Renal cortex interstitium (tissue), 11 donors: ENCODE measurements around the gene SDK1. TPM values are rescaled to one million over a fixed set of nuclear protein-coding genes. Genes with fewer than 3 reads are reported as not detected.

Source experiments
- DNase-seq, 11 donors: peaks; one replicate each; pipeline ENCODE4 v3.0.0-alpha.2; 2013; ENCODE audit warnings: low read depth in 9 of 11, low spot score in 4 of 11; ENCODE audit errors: extremely low read depth in 1 of 11
- polyA plus RNA-seq, 3 donors: library from polyadenylated mRNA; unstranded; fragments of 120-200 nt; gene quantifications; one replicate each; pipeline ENCODE4 v1.2.1, GENCODE V29; 2013; ENCODE audit not compliant: insufficient read length in 3 of 3

SDK1 gene
- polyA plus RNA-seq, 3 donors: 5.9 to 9.1 (median 7.6) TPM

GRCh38 chr7:3592401-3593134 lies 291.5 kb downstream of the SDK1 start:
- DNase-seq: no peak

- no peak for DNase-seq
Measured at GRCh38 chr7:3594901-3595300, 293.8 kb downstream of the SDK1 start.

- DNase-seq: no peak
Measured at GRCh38 chr7:3598854-3599253, 297.8 kb downstream of the SDK1 start.

DNA sequence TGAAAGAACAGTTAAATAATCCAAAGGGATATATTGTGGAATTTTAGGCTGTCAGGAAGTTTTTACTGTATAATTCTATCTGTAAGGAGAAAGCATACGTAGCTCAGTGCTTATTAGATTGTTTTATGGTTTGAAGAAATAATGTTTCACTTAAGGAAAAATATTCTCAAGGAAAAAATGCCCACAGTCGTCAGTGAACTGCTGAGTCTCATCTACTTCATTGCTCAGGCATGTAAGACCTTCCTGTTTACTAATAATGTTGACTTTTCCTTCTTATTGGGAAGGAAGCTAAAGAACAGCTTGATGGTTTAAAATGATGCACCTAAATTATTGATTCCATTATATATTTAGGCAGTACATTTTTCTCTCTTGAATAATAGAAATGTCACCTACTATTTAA lies 304.2 kb downstream of the SDK1 start:
- DNase-seq: no peak

DNA sequence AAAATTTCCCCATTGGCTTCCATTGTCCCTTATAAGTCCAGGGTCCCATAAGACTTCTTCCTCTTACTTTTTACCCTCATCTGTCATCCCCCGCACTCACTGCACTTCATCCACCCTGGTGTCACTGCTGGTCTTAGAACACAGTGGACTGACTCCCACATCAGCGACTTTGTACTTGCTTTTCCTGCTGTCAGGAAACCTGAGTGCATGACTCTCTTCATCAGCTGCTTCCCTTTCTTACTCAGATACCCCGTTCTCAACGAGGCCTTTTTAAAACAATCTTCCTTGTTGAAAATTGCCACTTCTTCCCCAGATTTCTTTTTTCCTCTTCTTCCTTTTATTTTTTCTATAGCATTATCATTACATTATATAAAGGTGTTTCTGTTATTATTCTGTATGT lies 305.4 kb downstream of the SDK1 start:
- DNase-seq: no peak

DNA sequence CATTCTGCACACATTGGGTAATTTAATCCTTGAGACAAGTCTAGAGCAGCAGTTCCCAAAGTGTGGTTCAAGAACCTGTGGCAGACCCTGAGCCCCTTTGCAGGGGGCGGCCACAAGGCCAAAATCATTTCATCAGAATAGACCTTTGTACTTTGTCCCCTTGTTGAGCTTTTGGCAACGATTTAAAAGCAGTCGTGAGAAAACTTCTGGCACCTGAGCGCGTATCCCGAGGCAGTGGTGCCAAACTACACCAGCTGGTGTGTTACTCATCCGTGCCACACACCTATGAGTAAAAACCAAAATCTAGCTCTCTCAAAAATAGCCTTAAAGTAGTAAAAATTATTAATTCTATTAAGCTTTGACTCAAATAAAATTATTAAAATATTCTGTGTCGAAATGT lies 306.8 kb downstream of the SDK1 start:
- no peak for DNase-seq

DNA sequence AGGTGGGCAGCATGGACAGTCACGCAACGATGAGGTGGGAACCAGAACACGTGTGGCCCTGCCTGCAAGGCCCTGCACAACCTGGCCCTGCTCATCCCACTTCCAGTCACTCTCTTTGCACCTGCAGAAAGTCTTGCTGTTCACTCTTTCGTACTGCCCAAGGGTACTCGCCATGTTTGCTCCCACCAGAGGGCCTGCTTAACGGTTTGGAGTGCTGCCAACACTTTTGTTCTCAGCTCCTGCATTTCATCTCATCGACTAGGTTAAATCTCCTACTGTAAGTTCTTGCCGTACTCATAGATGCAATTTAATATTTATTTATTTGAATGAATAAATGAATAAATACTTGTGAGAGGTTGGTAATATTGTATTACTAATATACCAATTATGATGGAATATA lies 315.3 kb downstream of the SDK1 start:
- no peak for DNase-seq

- DNase-seq: no peak
Measured at GRCh38 chr7:3630081-3630480, 329.0 kb downstream of the SDK1 start.

DNA sequence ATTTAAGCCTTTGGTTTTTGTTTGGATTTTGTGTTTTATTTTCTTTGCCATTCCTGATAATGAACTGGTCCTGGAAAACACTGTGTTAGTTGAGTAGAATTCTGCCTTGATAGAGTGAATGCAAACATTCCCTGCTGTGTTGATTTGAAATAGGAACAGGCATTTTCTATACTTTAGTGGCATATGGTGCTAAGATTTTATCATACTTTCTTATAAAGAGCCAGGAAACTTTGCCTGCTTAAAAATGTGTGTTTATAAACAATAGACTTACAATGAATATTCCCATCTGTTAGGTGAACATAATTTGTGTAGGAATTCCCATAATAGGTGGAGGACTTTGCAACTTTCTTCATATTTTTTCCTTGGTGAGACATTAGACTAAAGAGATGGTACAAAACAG lies 333.3 kb downstream of the SDK1 start:
- no peak for DNase-seq

DNA sequence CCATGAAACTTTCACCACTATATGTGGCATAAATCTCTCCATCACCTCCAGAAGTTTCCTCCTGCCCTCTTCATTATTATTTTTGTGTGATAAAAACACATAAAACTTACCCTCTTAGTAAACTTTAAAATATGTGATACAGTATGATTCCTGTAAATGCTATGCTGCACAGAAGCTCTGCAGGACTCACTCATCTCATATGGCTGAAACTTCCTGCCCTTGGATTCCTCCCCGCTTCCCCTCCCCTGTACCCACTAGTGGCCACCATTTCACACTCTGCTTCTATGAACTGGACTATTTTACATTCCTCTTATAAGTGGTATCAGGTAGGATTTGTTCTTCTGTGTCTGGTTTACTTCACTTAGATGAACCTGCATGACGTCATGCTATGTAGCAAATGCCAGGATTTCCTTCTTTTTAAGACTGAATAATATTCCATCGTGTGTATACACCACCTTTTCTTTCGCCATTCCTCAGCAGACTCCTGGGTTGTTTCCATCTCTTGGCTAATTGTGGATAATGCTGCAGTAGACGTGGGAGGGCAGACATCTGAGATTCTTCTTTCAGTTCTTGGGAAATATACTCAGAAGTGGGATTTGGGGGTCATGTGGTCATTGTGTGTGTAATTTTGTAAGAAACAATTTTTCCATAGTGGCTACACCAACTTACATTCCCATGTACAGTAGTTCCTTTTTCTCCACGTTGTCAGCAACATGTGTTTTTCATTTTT lies 335.2 kb downstream of the SDK1 start:
- no peak for DNase-seq

GRCh38 chr7:3639253-3639652 lies 338.2 kb downstream of the SDK1 start:
- no peak for DNase-seq

- no peak for DNase-seq
Measured at GRCh38 chr7:3641582-3641981, 340.5 kb downstream of the SDK1 start.

DNA sequence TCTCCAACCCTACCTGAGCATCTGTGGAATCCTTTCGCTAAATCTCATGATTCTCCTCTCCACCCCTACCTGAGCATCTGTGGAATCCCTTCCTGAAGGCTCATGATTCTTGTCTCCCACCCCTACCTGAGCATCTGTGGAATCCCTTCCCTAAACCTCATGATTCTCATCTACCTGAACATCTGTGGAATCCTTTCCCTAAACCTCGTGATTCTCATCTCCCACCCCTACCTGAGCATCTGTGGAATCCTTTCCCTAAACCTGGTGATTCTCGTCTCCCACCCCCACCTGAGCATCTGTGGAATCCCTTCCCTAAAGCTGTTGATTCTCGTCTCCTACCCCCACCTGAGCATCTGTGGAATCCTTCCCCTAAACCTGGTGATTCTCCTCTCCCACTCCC lies 342.0 kb downstream of the SDK1 start:
- no peak for DNase-seq

DNA sequence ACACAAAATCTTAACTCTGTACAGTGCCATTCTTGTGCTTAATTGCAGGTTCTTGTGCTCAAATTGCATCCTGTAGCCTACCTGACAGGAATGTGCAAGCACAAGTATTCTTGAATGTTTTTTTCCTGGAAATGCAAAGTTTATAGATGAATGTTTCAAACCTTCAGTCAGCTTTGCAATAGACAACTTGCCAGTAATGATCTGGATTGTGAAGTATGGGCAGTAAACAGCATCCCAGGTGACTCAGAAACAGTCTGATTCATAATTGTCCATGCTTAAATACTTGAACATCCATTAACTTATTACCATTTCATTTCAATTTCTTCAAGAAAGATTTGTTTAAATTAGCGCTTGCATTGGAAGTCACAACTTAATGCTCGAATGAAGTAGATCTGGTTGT lies 347.2 kb downstream of the SDK1 start:
- DNase-seq: no peak

GRCh38 chr7:3649250-3649649 lies 348.2 kb downstream of the SDK1 start:
- DNase-seq: no peak

GRCh38 chr7:3649678-3650440 lies 348.8 kb downstream of the SDK1 start:
- no peak for DNase-seq

- DNase-seq: no peak
Measured at GRCh38 chr7:3650844-3651243, 349.8 kb downstream of the SDK1 start.

GRCh38 chr7:3655635-3656034 lies 354.6 kb downstream of the SDK1 start:
- DNase-seq: no peak

DNA sequence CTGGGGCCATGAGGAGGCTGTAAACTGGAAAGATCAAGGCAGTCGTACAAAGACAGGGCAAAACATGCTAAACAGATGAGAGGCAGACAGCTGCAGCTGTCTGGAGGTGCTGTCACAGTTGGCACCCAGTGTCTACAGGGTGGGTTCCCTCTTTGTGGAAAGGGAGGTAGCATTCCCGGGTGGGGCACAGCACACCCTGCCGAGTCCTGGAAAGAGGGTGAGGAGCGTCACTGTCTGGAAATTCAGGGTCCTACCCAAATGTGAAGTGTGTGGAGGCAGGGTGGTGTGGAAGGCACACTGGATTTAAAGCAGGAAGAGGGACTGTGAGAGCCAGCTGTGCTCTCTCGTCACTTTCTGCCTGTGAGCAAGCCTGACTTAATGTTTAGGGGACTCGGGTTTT lies 356.2 kb downstream of the SDK1 start:
- DNase-seq: no peak

GRCh38 chr7:3668743-3669142 lies 367.7 kb downstream of the SDK1 start:
- DNase-seq: no peak
